Thyroid gland (tissue), 4 donors: Measurements from ENCODE around the gene BABAM1. TPM values are rescaled to one million over a fixed set of nuclear protein-coding genes. Genes with fewer than 3 reads are reported as not detected.

Source experiments
- DNase-seq, 2 donors: peaks; one replicate each; pipeline ENCODE4 v3.0.0-alpha.2; 2019
- H3K27ac ChIP-seq, 3 donors: fragments of 200-600 bp; sonication (generic); 1 replicate in 2 of 3; 2 replicates in 1 of 3; pipeline ENCODE4 v1.5.1; 2016 to 2019; ENCODE audit warnings: mild to moderate bottlenecking in 1 of 3, moderate library complexity in 1 of 3
- H3K27me3 ChIP-seq: fragments of 200-600 bp; sonication (generic); one replicate; pipeline ENCODE4 v1.5.1; 2019
- H3K36me3 ChIP-seq, 2 donors: fragments of 200-600 bp; sonication (generic); one replicate each; pipeline ENCODE4 v1.5.1; 2016 to 2019
- H3K4me1 ChIP-seq, 2 donors: fragments of 200-600 bp; sonication (generic); one replicate each; pipeline ENCODE4 v1.5.1; 2017 to 2019
- H3K4me3 ChIP-seq, 3 donors: fragments of 200-600 bp; sonication (generic); replicated peaks in 1 of 3; 1 replicate in 2 of 3; 2 replicates in 1 of 3; pipeline ENCODE4 v1.5.1; 2016; ENCODE audit warnings: mild to moderate bottlenecking in 1 of 3
- H3K9me3 ChIP-seq: fragments of 200-600 bp; sonication (generic); one replicate; pipeline ENCODE4 v1.5.1; 2017
- CTCF ChIP-seq, 6 experiments: fragments of 200-600 bp in 3 of 6; fragments of 450-650 bp in 3 of 6; sonication (generic) in 3 of 6; IDR thresholded peaks; one replicate each; pipeline ENCODE4 v1.5.1; 2016 to 2019; ENCODE audit warnings: antibody characterized with exemption in 6 of 6, mild to moderate bottlenecking in 2 of 6, inconsistent platforms in 1 of 6, moderate library complexity in 1 of 6
- POLR2A ChIP-seq, 2 donors: fragments of 450-650 bp; IDR thresholded peaks; one replicate each; pipeline ENCODE4 v1.6.1; 2017; ENCODE audit warnings: antibody characterized with exemption in 2 of 2, mild to moderate bottlenecking in 2 of 2, moderate library complexity in 1 of 2
- WGBS, 2 donors: methylation state at CpG; one replicate each; pipeline ENCODE4 v1.1.5; 2017; 5-methylcytosine and 5-hydroxymethylcytosine counted together
- intact Hi-C: fragments of 100-400 bp; cut with DNase I; formaldehyde crosslinking; loops from one replicate; pipeline ENCODE4 v1.15.1; 2023
- total RNA-seq, 4 donors: library from RNA; depleted of rRNA; stranded (reverse); fragments of >200 nt; gene quantifications; one replicate each; pipeline ENCODE4 v1.2.3, GENCODE V29; 2016

The BABAM1 gene
- total RNA-seq, 4 donors from 2014 or later = 49.6 to 87.5 (median 71.1) TPM

DNA sequence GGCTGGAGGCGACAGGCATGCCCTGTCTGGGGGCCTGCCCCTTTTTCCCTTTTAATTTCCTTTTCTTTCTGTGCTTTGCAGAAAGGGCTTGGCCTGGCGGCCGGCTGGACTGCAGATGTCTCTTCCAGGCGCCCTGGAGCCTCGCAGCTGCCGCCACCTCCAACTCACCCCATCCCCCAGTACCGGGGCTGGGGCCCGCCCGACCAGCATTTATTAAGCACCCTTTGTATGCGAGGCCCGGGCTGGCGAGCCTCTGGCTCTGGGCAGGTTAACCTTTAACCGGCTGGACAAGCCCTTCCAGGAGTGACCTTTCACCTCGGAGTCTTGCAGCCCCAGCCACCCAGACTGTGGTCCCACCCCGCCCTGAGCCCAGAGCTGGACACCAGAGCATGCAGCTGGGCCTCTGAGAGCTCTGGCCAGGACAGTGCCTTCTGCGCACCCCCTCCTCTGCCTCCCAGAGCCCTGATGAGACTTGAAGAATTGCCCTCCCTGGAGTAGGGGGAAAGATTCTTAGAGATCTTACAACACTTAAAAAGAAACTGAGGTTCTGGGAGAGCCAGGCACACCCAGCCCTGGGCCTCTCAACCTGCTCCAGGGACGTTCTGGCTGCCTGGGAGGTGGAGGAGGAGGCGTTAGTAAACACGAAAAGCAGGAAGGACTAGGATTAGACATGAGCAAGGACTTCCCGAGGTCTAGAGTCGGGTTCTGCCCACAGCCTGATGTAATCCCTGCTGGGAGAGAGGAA, 20.4 kb upstream of the BABAM1 start:
- peak; percentile 29 to 37 for DNase-seq
- Histone ChIP-seq H3K4me3 (peak overlapping the region in 2 of 3 donors; percentile 49 to 55), H3K27me3 (no peaks in the 10 kb centered on the region), H3K36me3 (no peaks in the 10 kb centered on the region), H3K9me3 (no peaks in the 10 kb centered on the region), H3K27ac (peak overlapping the region; percentile 59 to 82 (median 62)), H3K4me1 (peaks cover 29% of the 10 kb centered on the region in 2 donors)
- WGBS, 2 donors = 29 to 36% methylated on average over 12 to 16 of the region's 21 CpGs
- TF ChIP-seq CTCF (IDR thresholded peaks at IDR 0.05) (no peak), POLR2A (IDR thresholded peaks at IDR 0.05) (no peak)
- intact Hi-C loops = no loop called here

DNA sequence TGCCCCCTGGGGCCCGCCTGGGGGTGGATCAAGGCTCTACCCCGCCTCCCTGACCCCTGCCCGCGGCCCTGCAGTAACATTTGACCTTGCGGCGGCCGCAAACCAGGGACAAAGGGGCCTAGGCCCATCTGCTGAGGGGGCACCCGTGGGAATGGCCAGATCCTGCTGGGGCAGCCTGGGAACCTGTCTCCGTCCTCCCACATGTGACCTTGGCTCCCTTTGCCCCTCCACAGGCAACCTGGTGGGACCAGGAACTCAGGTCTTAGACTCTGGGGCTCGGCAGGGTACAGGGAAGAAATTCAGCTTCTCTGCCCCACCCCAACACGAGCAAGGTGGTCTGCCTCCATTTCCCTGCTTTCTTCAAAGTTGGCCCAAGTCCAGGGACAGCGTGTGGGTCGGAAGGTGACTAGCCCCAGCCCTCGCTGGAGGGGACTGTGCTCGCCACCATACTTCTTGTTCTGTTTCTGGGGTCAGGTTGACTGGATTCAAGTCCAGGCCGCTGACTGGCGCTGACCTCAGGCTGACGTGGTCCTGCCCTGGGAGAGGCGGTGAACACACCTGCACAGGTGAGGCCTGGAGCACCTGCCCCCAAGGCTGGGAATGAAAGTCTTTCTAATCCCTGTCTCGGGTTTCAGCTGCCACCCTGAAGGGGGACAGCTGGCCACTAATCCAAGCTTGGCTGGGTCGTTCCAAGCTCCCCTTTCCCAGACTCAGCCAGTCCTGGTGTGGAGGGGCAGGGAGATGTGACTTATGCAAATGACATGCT, 19.0 kb upstream of the BABAM1 start:
- intact Hi-C loops = no loop called here
- WGBS, 2 donors = 64 to 71% methylated on average over 16 to 17 of the region's 21 CpGs
- H3K4me3 ChIP-seq = no peak overlapping the region
- H3K27ac ChIP-seq = no peak overlapping the region
- peaks cover 15% of the 10 kb centered on the region in 2 donors for H3K4me1 ChIP-seq
- DNase-seq = no peak
- TF ChIP-seq CTCF (IDR thresholded peaks at IDR 0.05) = no peak
- TF ChIP-seq POLR2A (IDR thresholded peaks at IDR 0.05) = no peak
- no peaks in the 10 kb centered on the region for H3K27me3 ChIP-seq
- H3K36me3 ChIP-seq = no peaks in the 10 kb centered on the region
- H3K9me3 ChIP-seq = no peaks in the 10 kb centered on the region

DNA sequence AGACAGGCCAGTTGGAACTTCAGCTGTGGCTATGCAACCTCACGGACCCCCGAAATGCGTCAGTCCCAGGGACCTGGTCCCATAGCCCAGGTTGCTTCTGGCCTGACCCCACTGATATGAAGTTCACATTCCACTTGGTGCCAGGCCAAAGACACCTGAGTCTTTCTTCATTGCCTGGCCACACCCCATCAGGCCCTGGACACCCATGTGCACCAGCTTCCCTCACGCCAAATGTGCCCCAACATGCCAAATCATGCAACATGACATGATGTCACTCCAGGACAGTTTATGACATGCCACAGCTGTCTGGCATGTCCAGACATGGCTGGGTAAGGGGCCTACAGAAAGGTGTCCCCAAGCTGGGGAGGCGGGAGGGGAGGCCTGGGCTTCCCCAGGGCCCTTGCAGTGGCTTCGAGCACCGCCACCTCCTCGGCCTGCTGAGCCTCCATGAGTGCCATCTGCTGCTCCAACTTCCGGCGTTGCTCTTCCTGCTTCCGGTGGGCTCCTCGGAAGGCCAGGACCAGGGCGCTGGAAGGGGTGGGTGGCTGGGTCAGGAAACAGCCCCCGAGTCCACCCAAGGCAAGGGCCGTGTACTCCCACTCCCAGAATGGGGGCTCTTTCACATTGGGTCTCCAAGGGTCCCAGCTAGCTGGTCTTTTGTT, 17.2 kb upstream of the BABAM1 start:
- H3K27ac ChIP-seq = no peak overlapping the region
- peaks cover 9 to 10% of the 10 kb centered on the region in 2 donors for H3K4me1 ChIP-seq
- intact Hi-C loops = no loop called here
- no peaks in the 10 kb centered on the region for H3K27me3 ChIP-seq
- H3K36me3 ChIP-seq = no peaks in the 10 kb centered on the region
- no peak overlapping the region for H3K4me3 ChIP-seq
- H3K9me3 ChIP-seq = no peaks in the 10 kb centered on the region
- no peak for TF ChIP-seq POLR2A (IDR thresholded peaks at IDR 0.05)
- TF ChIP-seq CTCF (IDR thresholded peaks at IDR 0.05) = no peak
- no peak for DNase-seq
- WGBS, 2 donors = 89 to 90% methylated on average over 14 to 15 of the region's 15 CpGs

GRCh38 chr19:17254636-17255035, 12.6 kb upstream of the BABAM1 start:
- Histone ChIP-seq H3K4me1 (no peaks in the 10 kb centered on the region), H3K4me3 (no peak overlapping the region), H3K36me3 (no peaks in the 10 kb centered on the region), H3K27ac (no peak overlapping the region), H3K9me3 (no peaks in the 10 kb centered on the region), H3K27me3 (no peaks in the 10 kb centered on the region)
- TF ChIP-seq POLR2A (IDR thresholded peaks at IDR 0.05) = no peak
- no peak for TF ChIP-seq CTCF (IDR thresholded peaks at IDR 0.05)
- 89 to 92% methylated on average over 10 of the region's 10 CpGs for WGBS, 2 donors
- intact Hi-C loops = no loop called here
- DNase-seq = no peak
